ENCODE results near the gene HHATL.

DNA sequence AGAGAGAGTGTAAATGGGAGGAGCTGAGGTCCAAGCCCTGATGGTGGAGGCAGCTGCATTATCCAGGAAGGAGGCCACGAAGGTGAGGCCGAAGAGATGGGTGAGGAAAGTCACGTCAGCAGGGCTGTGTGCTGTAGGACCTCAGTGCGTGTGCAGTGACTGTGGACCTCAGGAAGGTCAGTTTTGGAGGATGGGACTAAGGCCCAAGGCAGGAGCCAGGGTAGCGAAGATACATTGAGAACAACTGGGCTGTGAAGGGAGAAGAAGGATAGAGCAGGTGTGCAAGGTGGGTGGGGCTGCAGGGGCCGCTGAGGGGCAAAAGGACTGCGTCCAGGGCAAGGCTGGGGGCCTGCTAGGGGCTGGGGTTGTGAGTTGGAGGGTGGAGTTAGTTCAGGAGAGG lies 12.4 kb downstream of the HHATL start:
- TF ChIP-seq POLR2AphosphoS5 (IDR thresholded peaks at IDR 0.05) (no peak), EP300 (IDR thresholded peaks at IDR 0.05) (no peak)
- TF ChIP-seq, protein P1, sequence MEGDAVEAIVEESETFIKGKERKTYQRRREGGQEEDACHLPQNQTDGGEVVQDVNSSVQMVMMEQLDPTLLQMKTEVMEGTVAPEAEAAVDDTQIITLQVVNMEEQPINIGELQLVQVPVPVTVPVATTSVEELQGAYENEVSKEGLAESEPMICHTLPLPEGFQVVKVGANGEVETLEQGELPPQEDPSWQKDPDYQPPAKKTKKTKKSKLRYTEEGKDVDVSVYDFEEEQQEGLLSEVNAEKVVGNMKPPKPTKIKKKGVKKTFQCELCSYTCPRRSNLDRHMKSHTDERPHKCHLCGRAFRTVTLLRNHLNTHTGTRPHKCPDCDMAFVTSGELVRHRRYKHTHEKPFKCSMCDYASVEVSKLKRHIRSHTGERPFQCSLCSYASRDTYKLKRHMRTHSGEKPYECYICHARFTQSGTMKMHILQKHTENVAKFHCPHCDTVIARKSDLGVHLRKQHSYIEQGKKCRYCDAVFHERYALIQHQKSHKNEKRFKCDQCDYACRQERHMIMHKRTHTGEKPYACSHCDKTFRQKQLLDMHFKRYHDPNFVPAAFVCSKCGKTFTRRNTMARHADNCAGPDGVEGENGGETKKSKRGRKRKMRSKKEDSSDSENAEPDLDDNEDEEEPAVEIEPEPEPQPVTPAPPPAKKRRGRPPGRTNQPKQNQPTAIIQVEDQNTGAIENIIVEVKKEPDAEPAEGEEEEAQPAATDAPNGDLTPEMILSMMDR (IDR thresholded peaks at IDR 0.05): no peak

All from suprapubic skin (tissue), 4 donors.